SK-N-SH treated with all-trans-retinoic acid at 6 μM for 48 hours (cell line): Measurements from ENCODE around the gene PKNOX2.

Experiments used
- GLIS3 ChIP-seq: fragments of 250-450 bp; sonication (Bioruptor Pico); IDR thresholded peaks from 2 replicates; pipeline ENCODE4 v1.5.0; 2020; ENCODE audit warnings: mild to moderate bottlenecking, moderate library complexity
- ISL1 ChIP-seq: fragments of 250-450 bp; sonication (Bioruptor Pico); IDR thresholded peaks from 2 replicates; pipeline ENCODE4 v2.1.2; 2022; ENCODE audit warnings: mild to moderate bottlenecking, moderate library complexity
- OSR1 ChIP-seq: fragments of 250-450 bp; sonication (Bioruptor Pico); IDR thresholded peaks from 2 replicates; pipeline ENCODE4 v1.8.0; 2022; ENCODE audit warnings: moderate library complexity, mild to moderate bottlenecking, inconsistent platforms
- TCF4 ChIP-seq: fragments of 250-450 bp; sonication (Bioruptor Pico); IDR thresholded peaks from 2 replicates; pipeline ENCODE4 v1.8.0; 2021; ENCODE audit warnings: mild to moderate bottlenecking, moderate library complexity, borderline replicate concordance
- ZNF565 ChIP-seq: fragments of 450-650 bp; formaldehyde crosslinking; conservative IDR thresholded peaks from 2 replicates; pipeline ENCODE4 v1.5.0; 2020; ENCODE audit warnings: low read depth, mild to moderate bottlenecking, moderate library complexity
- TF ChIP-seq, protein P1 (sequence below): fragments of 250-450 bp; sonication (Bioruptor Pico); IDR thresholded peaks from 2 replicates; pipeline ENCODE4 v1.5.1; 2021; ENCODE audit warnings: mild to moderate bottlenecking, moderate library complexity
- TF ChIP-seq, protein P2 (sequence below): fragments of 250-450 bp; sonication (Bioruptor Pico); IDR thresholded peaks from 2 replicates; pipeline ENCODE4 v1.5.1; 2020; ENCODE audit warnings: low read depth, mild to moderate bottlenecking, moderate library complexity

DNA sequence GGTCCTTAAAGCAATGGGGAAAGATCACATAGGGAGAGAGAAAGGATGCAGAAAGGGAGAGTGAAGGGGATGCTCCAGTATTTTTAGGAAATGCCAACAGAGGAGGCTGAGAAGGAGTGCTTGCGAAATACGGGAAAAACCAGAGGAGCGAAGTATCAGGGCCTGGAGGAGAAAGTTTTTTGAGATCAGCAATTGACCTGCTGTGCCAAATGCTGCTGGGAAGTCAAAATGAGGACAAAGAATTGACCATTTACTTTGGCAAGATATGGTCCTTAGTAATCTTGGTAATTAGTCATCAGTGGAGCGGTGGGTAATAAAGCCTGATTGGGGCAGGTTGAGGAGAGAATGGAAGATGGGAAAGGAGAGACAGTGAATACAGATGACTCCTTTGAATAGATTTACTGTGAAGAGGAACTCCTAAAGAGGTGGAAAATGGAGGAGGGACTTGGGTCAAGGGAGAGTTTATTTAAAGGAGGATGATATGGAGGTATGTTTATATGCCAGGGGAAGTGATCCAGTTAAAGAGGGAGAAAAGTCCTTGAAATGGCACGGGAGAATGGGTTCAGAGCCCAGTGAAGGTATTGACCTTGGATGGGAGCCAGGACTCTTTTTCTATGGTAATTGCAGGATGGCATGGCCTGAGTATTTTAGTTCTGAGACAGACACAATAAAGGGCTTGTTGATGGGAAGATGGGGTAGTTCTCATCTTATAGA, 111.5 kb downstream of the PKNOX2 start:
- TF ChIP-seq TCF4 (no peak), ISL1 (CRISPR knock-in tag) (no peak), OSR1 (no peak), ZNF565 (CRISPR knock-in tag) (no peak), GLIS3 (CRISPR knock-in tag) (no peak)
- TF ChIP-seq, protein P1, sequence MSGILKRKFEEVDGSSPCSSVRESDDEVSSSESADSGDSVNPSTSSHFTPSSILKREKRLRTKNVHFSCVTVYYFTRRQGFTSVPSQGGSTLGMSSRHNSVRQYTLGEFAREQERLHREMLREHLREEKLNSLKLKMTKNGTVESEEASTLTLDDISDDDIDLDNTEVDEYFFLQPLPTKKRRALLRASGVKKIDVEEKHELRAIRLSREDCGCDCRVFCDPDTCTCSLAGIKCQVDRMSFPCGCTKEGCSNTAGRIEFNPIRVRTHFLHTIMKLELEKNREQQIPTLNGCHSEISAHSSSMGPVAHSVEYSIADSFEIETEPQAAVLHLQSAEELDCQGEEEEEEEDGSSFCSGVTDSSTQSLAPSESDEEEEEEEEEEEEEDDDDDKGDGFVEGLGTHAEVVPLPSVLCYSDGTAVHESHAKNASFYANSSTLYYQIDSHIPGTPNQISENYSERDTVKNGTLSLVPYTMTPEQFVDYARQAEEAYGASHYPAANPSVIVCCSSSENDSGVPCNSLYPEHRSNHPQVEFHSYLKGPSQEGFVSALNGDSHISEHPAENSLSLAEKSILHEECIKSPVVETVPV (CRISPR knock-in tag) = no peak
- TF ChIP-seq, protein P2, sequence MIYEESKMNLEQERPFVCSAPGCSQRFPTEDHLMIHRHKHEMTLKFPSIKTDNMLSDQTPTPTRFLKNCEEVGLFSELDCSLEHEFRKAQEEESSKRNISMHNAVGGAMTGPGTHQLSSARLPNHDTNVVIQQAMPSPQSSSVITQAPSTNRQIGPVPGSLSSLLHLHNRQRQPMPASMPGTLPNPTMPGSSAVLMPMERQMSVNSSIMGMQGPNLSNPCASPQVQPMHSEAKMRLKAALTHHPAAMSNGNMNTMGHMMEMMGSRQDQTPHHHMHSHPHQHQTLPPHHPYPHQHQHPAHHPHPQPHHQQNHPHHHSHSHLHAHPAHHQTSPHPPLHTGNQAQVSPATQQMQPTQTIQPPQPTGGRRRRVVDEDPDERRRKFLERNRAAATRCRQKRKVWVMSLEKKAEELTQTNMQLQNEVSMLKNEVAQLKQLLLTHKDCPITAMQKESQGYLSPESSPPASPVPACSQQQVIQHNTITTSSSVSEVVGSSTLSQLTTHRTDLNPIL (CRISPR knock-in tag) = no peak
